HG03521 (cell line): ENCODE data around the gene STX1B.
"Not testable (repeated sequence)": the region's sequence is repeated elsewhere in the genome, so short reads cannot be mapped to it uniquely, and the experiment has no call there.

Source experiments
- ATAC-seq: cut with Tn5 transposase; IDR thresholded peaks from one replicate; pipeline ENCODE4 v1.9.1; 2021; ENCODE audit warnings: mild to moderate bottlenecking, moderate library complexity; ENCODE audit not compliant: unreplicated experiment

The STX1B gene

DNA sequence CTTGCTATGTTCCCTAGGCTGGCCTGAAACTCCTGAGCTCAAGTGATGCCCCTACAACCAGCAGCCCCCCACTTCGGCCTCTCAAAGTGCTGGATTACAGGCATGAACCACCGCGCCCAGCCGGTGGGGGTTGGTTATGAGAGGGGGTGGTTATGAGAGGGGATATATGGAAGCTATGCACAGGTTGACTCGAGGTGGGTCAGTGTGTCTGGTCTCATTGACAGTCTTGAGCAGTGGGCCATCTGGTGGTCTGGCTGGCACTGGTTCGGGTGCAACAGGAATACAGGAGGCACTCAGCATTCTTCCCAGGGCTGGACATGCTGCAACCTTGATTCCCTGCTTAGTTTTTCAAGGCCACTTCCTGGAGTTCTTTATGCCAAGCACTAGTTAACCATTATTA lies 5.6 kb upstream of the STX1B start:
- no peak for ATAC-seq

DNA sequence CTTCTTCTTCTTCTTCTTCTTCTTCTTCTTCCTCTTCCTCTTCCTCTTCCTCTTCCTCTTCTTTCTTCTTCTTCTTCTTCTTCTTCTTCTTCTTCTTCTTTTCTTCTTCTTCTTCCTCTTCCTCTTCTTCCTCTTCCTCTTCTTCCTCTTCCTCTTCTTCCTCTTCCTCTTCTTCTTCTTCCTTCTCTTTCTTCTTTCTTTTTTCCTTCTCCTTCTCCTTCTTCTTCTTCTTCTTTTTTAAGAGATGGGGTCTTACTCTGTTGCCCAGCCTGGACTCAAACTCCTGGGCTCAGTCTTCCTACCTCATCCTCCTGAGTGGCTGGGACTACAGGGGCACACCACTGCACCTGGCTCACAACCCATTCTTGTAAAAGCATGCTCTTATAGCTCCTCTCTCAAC lies 2.9 kb upstream of the STX1B start:
- not testable (repeated sequence) for ATAC-seq

DNA sequence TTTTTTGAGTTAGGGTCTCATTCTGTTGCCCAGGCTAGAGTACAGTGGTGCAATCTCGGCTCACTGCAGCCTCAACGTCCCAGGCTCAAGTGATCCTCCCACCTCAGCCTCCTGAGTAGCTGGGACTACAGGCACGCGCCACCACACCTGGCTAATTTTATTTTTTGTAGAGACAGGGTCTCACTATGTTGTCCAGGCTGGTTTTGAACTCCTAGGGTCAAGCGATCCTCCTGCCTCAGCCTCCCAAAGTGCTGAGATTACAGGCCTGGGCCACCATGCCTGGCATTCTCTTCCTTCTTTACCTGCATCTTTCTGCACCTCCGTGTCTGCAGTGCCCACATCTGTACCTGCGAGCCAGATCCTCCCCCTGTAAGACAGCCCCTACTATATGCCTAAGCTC lies 1.4 kb upstream of the STX1B start:
- ATAC-seq: not testable (repeated sequence)

DNA sequence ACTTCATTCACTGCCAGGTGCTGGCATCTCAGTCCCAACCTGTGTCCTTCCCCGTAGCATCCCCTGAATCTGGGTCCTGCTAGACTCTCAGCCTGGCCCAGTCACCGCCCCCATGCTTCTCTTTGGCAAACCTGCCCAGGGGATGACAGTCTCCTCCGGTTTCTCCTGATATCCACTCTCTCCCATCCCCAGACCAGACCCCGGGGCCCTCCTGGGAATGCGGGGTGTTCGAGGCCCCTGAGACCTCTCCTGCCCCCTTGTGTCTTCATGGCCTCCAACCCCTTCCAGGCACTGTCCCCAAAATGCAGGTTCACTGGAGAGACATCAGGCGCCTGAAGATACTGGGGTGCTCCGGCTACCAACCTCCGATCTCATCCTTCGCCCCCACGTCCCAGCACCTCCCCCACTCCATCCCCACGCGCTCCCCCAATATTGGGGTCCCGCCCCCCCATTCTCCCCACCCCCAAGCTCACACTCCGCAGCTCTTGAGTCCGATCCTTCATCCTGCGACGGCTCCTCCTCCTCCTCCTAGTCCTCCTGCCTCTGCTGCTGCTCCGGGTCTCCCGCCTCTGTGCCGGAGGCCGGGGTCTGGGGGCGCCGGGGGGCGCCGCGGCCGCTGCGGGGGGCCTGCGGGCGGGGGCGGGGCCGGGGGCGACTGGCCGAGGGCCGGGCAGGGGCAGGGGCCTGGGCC lies 399 bp downstream of the STX1B start:
- ATAC-seq: no peak

DNA sequence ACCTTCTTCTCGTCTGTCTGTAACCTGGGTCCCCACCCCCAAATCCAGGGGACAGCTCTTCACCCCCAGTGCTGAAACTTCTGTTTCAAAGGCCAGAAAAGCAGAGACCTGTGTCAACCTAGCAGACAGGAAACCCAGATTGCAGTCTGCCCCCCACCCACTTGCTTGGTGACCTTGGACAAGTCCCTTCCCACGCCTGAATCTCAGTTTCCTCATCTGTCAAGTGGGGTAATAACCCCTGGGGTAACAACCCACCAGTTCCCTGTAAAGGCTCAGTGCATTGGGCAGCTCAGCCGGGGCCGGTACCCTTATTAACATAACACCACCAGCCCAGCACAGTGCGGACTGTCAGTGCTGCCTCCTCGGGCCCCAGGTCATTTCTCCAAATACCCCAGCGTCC lies 1.3 kb downstream of the STX1B start:
- no peak for ATAC-seq

DNA sequence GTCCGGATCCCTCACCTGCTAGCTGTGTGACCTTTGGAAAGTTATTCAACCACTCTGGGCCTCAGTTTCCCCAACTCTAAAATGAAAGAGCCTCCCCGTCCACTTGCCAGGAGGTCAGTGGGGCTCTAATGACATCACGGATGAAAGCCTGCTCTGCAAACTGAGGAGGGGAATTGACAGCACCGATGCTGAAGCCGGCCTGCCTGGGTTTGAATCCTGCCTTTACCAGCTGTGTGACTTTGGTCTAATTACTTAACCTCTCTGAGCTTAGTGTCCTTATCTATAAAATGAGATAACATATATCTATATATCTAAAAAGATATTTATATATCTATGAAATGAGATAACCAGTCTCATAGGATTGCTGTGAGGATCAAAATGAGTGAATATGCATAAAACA lies 1.9 kb downstream of the STX1B start:
- ATAC-seq: no peak

DNA sequence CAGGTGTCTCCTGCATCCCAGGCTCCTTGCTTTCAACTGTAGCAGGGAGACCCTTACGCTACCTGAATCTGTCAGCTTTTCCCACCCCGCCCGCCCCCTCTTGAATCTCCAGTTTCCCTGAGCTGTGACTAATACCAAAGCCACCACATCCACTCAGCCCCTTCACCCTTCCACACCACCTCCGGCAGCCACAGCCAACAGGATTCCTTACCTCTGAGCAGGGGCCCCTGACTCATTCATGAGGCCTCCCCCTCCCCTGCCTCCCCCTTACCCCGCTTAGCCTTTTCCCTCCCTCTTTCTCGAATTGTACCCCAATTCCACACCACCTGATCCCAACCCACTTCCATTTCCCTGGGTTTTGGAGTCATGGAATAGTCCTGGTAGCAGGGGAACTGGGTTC lies 2.3 kb downstream of the STX1B start:
- no peak for ATAC-seq

DNA sequence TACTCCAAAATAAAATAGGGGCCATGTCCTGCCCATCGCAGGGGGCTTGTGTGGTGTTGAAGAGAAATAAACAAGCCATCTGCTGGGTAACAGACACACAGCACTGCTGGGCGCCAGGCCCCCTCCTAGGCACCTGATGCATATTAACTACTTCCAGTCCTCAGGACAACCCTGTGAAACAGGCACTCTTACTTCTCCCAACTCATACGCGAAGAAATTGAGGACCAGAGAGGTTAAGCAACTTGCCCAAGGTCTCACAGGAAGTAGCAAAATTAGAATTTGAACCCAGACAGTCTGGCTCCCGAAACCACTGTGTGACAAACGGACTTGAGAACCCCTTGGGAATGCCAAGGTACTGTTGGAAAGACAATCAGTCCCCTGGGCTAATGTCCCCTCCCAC lies 2.8 kb downstream of the STX1B start:
- ATAC-seq: no peak

DNA sequence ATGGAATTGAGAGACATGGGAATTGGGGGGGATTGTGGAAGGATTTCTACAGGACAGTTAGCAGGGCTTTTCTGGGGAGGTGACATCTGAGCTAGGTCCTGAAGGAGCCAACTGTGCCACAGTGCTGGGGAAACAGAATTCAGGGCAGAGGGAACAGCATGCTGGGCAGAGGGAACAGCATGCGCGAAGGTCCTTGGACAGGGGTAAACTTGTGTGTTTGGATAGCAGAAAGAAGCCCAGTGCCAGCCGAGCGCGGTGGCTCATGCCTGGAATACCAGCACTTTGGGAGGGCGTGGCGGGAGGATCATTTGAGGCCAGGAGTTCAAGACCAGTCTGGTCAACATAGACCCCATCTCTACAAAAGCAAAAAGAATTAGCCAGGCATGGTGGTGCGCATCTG lies 3.8 kb downstream of the STX1B start:
- no peak for ATAC-seq

DNA sequence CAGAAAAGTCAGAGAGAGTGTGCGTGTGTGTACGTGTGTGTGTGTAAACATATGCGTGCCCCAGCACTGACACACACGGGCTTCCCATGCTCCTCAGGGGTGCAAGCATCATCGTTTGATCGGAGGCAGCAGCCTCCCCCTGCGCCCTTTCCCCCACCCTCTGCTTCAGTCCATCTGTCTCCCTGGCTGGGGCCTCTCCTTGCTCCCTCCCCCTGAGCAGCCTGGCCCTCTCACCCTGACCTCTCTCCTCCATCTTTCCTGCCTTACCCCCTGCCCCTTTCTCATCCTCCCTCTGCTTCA lies 4.4 kb downstream of the STX1B start:
- no peak for ATAC-seq

DNA sequence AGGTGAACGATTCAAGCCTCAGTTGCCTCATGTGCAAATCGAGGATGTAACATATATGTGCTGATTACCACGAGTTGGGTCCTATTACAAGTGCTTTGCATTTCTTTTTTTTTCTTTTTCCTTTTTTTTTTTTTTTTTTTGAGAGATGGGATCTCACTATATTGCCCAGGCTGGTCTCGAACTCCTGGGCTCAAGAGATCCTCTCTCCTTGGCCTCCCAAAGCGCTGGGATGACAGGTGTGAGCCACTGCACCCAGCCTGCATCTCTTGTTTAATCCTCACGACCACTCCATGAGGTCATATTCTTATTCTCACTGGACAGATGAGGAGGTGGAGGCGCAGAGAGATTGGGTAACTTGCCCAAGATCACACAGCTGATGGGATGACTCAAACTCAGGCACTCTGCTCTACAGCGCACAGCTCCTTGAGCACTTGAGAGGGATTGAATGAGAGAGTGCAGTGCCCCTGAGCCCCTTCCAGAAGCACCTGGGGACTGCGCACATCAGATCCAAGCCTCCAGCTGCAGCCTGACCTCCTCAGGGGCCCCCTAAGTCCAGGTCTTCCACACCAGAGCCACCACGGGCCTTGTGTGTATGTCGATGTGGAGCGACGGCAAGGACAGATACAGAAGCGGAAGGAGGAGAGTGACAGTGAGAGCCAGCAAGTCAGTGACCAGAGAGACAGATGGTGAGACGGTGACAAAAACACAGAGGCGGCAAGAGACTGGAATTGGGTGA lies 4.9 kb downstream of the STX1B start:
- ATAC-seq: no peak

DNA sequence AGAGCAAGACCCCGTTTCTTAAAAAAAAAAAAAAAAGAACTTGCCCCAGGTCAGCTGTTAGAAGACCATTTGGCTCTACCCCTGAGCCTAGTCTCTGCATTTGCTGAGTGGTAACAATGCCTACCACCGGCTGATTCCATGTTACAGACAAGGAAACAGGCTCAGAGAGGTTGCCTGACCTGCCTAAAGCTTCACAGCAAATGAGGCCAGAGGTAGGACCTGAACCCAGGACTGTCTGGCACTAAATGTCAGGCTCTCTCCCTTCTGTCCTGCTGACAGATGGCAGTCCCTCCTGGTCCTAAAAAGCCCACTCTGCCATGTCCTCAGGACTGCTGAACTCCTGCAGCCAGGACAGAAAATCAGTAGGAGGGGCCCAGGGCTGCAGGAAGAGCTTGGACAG lies 5.8 kb downstream of the STX1B start:
- ATAC-seq: no peak

DNA sequence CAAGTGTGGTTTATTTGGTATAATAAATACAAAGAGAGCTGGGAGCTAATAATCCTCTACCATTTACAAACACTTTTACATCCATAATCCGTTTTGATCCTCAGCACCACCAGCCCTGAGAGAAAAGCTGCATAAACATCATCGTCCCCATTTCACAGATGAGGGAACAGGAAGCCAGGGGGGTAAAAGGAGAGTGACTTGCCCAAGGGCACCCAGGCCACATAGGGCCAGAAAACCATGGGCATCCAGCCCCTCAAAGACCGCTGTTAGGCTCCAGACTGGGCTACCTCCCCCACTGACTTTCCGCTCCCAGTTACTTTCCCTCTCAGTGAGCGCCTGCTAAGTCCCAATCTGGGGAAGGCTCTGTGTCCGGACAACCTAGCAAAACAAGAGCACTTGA lies 6.7 kb downstream of the STX1B start:
- no peak for ATAC-seq

DNA sequence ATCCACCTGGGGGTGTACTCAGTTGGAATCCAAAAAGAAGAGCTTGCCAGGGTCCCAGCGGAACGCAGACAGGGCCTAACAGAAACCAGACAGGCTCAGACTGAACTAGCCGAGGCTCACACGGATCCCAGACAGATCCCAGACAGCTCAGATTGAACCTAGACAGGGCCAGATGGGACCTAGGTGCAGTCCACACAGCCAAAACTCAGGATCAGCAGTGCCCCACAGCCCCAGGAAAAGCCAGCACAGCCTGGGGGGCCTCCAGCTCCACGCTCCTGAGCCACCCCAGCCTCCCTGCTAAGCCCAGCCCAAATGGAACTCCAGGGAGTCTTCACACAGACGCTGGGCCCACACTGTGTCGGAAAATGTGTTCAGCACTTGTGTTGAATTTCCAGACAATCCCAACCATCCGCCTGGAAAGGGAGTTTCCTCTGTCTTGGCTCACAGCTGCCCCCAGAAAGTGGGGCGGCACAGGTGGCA lies 7.5 kb downstream of the STX1B start:
- no peak for ATAC-seq

DNA sequence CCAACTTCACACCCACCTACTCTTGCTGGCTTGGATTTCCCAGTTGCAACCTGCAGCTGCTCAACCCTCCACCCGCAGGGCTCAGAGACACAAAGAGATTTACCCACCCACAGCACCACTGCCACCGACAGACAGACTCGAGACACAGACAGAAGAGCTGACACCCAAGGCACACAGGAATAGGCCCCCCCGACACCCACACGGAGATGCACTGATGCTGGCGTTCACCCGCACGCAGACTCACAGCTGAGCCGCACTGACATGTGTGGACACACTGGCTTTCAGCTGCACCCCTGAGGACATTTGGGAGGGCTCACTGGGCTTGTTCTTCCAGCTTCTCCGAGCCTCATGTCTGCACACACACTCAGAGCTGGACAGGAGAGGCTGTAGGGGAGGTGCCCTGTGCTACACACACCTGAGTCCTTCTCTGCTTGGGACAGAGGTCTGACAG lies 8.2 kb downstream of the STX1B start:
- ATAC-seq: no peak

DNA sequence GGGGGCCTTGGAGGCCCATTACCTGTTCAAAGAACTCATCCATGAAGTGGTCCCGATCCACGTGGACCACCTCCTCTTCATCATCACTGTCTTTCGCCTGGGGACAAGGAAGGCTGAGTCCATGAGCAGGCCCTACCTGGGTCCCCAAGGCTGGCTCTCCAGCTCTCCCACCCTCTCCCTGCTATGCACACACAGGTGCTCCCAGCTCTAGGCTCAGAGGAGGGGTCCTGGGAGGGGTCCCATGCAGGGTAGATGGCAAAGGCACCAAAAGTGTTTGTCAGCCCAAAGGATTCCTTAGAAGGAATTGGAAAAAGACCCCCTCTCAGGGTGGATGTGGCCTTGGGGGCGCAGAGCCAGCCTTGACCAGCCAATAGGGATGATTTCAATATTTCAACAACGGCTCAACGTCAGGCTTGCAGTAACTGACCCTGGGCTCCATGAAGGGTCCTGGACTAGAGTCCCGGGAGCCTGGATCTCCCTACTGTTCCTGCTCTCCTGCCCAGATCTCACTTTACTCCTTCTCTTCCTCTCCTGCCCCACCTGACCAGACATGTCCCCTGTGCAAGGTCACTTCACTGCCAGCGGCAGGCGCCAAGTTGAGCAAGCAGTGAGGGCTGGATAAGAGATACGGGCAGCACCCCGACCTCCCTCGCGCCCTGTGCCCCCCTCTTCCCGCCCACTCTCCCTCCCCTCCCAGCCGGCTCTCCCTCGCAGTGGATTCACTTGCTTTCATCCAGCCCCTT lies 8.8 kb downstream of the STX1B start:
- ATAC-seq: no peak

DNA sequence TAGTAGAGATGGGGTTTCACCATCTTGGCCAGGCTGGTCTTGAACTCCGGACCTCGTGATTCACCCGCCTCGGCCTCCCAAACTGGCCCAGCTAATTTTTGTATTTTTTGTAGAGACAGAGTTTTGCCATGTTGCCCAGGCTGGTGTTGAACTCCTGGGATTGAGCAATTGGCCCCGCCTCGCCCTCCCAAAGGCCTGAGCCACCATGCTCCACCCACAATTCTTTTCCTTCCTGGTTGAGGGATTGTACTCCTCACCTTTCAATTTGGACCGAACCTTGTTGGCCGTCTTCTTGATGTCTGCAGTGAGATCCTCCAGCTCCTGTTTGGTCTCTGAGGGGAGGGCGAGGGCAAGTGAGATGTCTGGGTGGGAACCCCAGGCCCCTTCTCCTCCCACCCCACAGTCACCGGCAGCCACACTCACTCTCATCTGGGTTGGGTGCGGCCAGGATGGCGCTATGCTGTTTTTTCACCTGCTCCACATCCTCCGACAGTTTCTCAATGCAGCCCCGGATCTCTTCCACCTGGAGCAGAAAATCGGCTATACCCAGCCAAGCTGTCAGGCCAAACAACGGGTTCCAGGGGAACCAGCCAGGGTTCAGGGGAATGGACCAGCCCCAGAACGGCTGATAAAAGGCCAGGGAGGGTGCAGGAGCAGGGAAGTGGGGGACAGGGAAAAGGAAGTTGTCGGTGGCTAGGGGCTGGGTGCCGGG lies 9.6 kb downstream of the STX1B start:
- ATAC-seq: no peak

DNA sequence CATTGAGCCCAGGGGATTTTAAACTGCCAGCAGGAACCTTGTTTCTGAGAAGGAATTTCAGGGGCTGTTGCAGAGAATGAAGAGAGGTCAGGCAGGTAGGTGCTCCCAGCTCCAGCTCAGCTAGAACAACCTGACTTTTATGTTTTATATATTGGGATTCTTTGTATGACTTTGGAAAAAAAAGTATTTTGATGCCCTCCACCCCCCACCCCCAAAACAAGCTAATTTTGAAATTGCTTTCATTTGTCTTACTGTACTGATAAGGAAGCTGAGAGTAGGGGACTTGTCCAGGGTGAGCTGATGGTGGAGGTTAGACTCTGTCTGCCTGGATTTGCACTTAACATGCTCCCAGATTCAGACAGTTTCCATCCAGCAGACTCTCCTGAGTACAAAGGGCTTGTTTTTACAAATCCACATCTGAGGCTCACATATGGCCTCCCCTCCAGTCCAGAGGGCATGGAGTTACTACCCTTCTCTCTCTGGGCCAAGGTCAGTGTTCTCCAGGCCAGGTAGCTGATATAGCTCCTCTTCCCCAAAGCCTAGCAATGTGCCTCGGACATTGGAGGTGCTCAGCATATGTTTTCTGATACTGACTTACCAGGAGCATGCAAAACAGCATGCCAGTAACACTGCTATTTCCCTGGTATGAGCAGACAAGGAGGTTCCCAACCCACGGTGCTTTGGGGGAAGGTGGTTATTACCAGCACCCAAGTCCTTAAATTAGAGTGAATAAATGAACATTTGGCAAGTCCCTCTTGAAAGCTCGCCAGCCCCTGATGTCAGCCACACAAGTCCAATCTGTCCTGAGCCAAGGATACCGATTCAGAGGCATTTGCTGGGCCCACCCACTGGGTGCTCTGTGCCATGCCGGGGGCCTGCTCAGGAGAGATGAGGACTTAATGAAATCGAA lies 11.3 kb downstream of the STX1B start:
- no peak for ATAC-seq

DNA sequence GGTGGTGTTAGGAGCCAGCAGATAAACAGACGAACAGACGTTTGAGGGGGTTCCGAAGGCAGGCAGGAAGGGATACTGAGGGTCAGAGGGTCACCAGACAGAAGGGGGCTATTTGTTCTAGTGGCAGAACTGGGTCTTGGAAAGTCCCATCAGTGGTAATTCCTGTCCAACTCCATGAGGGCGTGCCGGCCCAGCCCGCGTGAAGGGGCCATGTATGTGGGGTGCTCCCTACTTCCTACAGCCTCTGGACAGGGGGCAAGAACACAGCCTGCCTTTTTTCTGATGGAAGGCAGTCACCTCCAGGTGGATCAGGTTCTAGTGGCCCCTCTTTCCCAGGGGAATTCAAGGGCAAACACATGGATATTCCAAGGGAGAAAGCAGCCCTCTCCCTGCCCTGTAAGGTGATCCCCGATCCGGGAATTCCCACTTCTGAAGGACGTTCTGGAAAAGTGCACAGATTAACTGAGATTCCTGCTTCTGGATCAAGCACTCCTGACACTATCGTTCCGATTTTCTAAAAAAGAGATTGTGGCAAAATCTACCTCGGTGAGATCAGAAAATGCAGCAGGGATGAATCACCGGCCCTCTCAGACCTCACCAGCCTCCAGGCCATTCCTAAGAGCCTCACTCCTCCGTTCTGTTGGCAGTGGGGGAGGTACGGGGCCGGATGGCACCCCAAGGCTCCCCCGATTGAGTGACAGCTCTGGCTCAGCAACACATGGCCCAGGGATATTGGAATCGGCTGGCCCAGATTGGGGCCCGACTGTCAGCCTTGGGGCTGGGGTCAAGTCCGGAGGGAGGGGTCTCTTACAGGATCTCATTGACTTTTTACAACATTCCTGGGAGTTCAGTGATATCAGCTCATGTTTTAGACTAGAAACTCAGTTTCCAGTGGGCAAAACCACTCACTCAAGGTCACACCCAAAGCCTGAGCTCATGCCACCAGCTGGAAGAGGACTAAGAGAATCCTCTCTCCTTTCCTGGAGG lies 12.4 kb downstream of the STX1B start:
- no peak for ATAC-seq
